GM12878 (cell line): ENCODE measurements around the gene GNG13. TPM values are rescaled to one million over a fixed set of nuclear protein-coding genes. Genes with fewer than 3 reads are reported as not detected.

Source experiments
- ATAC-seq: fragments of 200-7000 bp; cut with Tn5 transposase; 3 replicates; pipeline ENCODE4 v1.9.1; 2020; ENCODE audit warnings: mild to moderate bottlenecking, moderate library complexity
- BruUV-seq: library from RNA; stranded (reverse); fragments of 400-500 nt; replicated peaks from 2 replicates; lab custom pipeline; 2021; lab: Mats Ljungman, UMichigan
- CTCF ChIA-PET: fragments of 300-600 bp; sonication (Branson Sonifier 250); formaldehyde crosslinking; extraction: SDS; loops from one replicate; lab custom pipeline; 2021; ENCODE audit warnings: inconsistent platforms; lab: Yijun Ruan, JAX
- POLR2A ChIA-PET: fragments of 350-600 bp; formaldehyde crosslinking; extraction: SDS; loops from one replicate; lab custom pipeline; 2021; ENCODE audit warnings: inconsistent platforms; lab: Charles Lee
- RAD21 ChIA-PET: fragments of 300-600 bp; sonication (Branson Sonifier 250); formaldehyde crosslinking; loops from one replicate; lab custom pipeline; 2023; ENCODE audit warnings: antibody characterized with exemption; ENCODE audit not compliant: unreplicated experiment; lab: Charles Lee
- SMC1A ChIA-PET: fragments of 300-600 bp; sonication (Branson Sonifier 250); formaldehyde crosslinking; loops from one replicate; lab custom pipeline; 2023; ENCODE audit not compliant: unreplicated experiment, uncharacterized antibody; lab: Charles Lee
- DNase-seq: peaks from one replicate; pipeline ENCODE4 v3.0.0-alpha.2; 2011; ENCODE audit warnings: low read depth, low spot score
- FAIRE-seq: peaks from 3 replicates; lab custom pipeline; 2011; peaks lifted over from hg19 to GRCh38; lab: Jason Lieb, UNC
- H2AFZ ChIP-seq: 2 replicates; pipeline ENCODE4 v1.6.0; 2011; ENCODE audit warnings: low read depth, low read length, control low read depth; ENCODE audit not compliant: control insufficient read depth
- H3K27ac ChIP-seq: 2 replicates; pipeline ENCODE4 v1.5.1; 2011; ENCODE audit warnings: control low read depth; ENCODE audit not compliant: control insufficient read depth, insufficient read depth
- H3K27me3 ChIP-seq, 2 experiments: replicated peaks in 1 of 2; 2 replicates each; pipeline versions ENCODE4 v1.6.0 to v1.6.1; 2011; ENCODE audit warnings: low read length in 1 of 2; ENCODE audit not compliant: control insufficient read depth in 2 of 2, insufficient read depth in 2 of 2
- H3K36me3 ChIP-seq, 2 experiments: 2 replicates each; pipeline ENCODE4 v1.5.1; 2011; ENCODE audit warnings: low read length in 1 of 2; ENCODE audit not compliant: control insufficient read depth in 2 of 2, insufficient read depth in 2 of 2
- H3K4me1 ChIP-seq: 2 replicates; pipeline ENCODE4 v1.6.1; 2011; ENCODE audit warnings: mild to moderate bottlenecking, low read length, moderate library complexity, mixed read lengths; ENCODE audit not compliant: control insufficient read depth, insufficient read depth
- H3K4me2 ChIP-seq: 2 replicates; pipeline ENCODE4 v1.6.0; 2011; ENCODE audit warnings: control low read depth; ENCODE audit not compliant: control insufficient read depth, insufficient read depth
- H3K4me3 ChIP-seq: fragments of 200-600 bp; sonication (generic); 2 replicates; pipeline ENCODE4 v1.5.1; 2016
- H3K79me2 ChIP-seq: 2 replicates; pipeline ENCODE4 v1.6.0; 2011; ENCODE audit warnings: low read length; ENCODE audit not compliant: control insufficient read depth, insufficient read depth
- H3K9ac ChIP-seq: 2 replicates; pipeline ENCODE4 v1.8.0; 2011; ENCODE audit warnings: low read length, control low read depth, mixed read lengths; ENCODE audit not compliant: control insufficient read depth, insufficient read depth
- H3K9me3 ChIP-seq: replicated peaks from 3 replicates; pipeline ENCODE4 v1.5.1; 2011; ENCODE audit warnings: mild to moderate bottlenecking, low read length; ENCODE audit not compliant: control insufficient read depth, insufficient read depth
- H4K20me1 ChIP-seq: 2 replicates; pipeline ENCODE4 v1.6.0; 2011; ENCODE audit not compliant: control insufficient read depth, insufficient read depth
- ATF3 ChIP-seq: IDR thresholded peaks from 2 replicates; pipeline ENCODE4 v1.6.1; 2011; ENCODE audit warnings: low read depth, mild to moderate bottlenecking, low read length, moderate library complexity, borderline replicate concordance; ENCODE audit errors: extremely low read depth
- BRCA1 ChIP-seq: IDR thresholded peaks from 2 replicates; pipeline ENCODE4 v1.6.1; 2011; ENCODE audit warnings: low read depth, low read length, improper control_type of control experiment
- CUX1 ChIP-seq: IDR thresholded peaks from 2 replicates; pipeline ENCODE4 v1.6.1; 2012; ENCODE audit warnings: improper control_type of control experiment, low read depth, low read length; ENCODE audit not compliant: insufficient replicate concordance
- GATAD2B ChIP-seq: fragments of 450-650 bp; conservative IDR thresholded peaks from 2 replicates; pipeline ENCODE4 v1.6.1; 2017; ENCODE audit warnings: low read depth, mild to moderate bottlenecking, moderate library complexity
- MAX ChIP-seq: IDR thresholded peaks from 2 replicates; pipeline ENCODE4 v1.6.1; 2012; ENCODE audit warnings: low read depth, low read length, improper control_type of control experiment
- PAX5 ChIP-seq: IDR thresholded peaks from 2 replicates; pipeline ENCODE4 v1.6.1; 2011; ENCODE audit warnings: low read depth, low read length, borderline replicate concordance
- POLR2AphosphoS5 ChIP-seq: IDR thresholded peaks from 2 replicates; pipeline ENCODE4 v1.6.1; 2011; ENCODE audit warnings: mild to moderate bottlenecking, low read length, inconsistent platforms
- SUPT20H ChIP-seq: IDR thresholded peaks from 2 replicates; pipeline ENCODE4 v1.6.1; 2011; ENCODE audit warnings: low read depth, mild to moderate bottlenecking, low read length, moderate library complexity, borderline replicate concordance; ENCODE audit not compliant: control insufficient read depth
- SUZ12 ChIP-seq: fragments of 200-600 bp; sonication (generic); IDR thresholded peaks from one replicate; pipeline ENCODE4 v1.6.1; 2018; ENCODE audit warnings: antibody characterized with exemption, mild to moderate bottlenecking; ENCODE audit not compliant: unreplicated experiment
- ZNF217 ChIP-seq: fragments of 450-650 bp; IDR thresholded peaks from 2 replicates; pipeline ENCODE4 v1.6.1; 2017; ENCODE audit warnings: antibody characterized with exemption, mild to moderate bottlenecking
- ZNF592 ChIP-seq: fragments of 450-650 bp; IDR thresholded peaks from 2 replicates; pipeline ENCODE4 v1.6.1; 2017; ENCODE audit warnings: mild to moderate bottlenecking, moderate library complexity
- WGBS: methylation state at CpG from one replicate; pipeline ENCODE4 v1.1.6; 2016; ENCODE audit warnings: low lambda C conversion rate; ENCODE audit not compliant: insufficient replicate concordance, insufficient coverage; ENCODE audit errors: missing lambda C conversion rate; 5-methylcytosine and 5-hydroxymethylcytosine counted together
- in situ Hi-C: fragments of 300-500 bp; cut with MboI; formaldehyde crosslinking; loops from 9 replicates; pipeline ENCODE4 v1.14.3; 2018; ENCODE audit warnings: mixed read lengths
- intact Hi-C: fragments of 100-400 bp; cut with micrococcal nuclease; formaldehyde crosslinking; loops from one replicate; pipeline ENCODE4 v1.14.2; 2022; ENCODE audit not compliant: unreplicated experiment
- polyA plus RNA-seq, 11 experiments: library from polyadenylated mRNA; depleted of rRNA in 4 of 11; unstranded in 6 of 11; stranded (reverse) in 5 of 11; fragments of >200 nt; fragmentation: Nextera tagmentation in 4 of 11; fragmentation: Illumina TruSeq in 1 of 11; extraction: Ambion mirVana in 4 of 11; extraction: Trizol in 1 of 11; gene quantifications; 1 replicate in 1 of 11; 2 replicates in 10 of 11; pipeline versions ENCODE4 v1.2.1 to v1.2.3, GENCODE V29; 2011 to 2016; ENCODE audit warnings: inconsistent platforms in 2 of 11, missing spikeins in 2 of 11, low read depth in 1 of 11
- total RNA-seq, 4 experiments: library from RNA; depleted of rRNA in 3 of 4; stranded (reverse); fragments of >200 nt in 3 of 4; fragmentation: Illumina TruSeq in 1 of 4; extraction: Trizol in 1 of 4; gene quantifications; 2 replicates each; pipeline versions ENCODE4 v1.2.1 to v1.2.3, GENCODE V29; 2013 to 2021

Gene GNG13
- total and polyA plus RNA-seq, 10 of the 15 experiments (the other 5 are each of a cell fraction or from before 2014, with no cell fraction given) = not detected

GRCh38 chr16:828891-829290, 28.4 kb upstream of the GNG13 start:
- RAD21 ChIA-PET = no interaction called here
- no peak for FAIRE-seq
- in situ Hi-C loops = no loop called here

More at GRCh38 chr16:828891-829290, 28.4 kb upstream of the GNG13 start:
- no peak for TF ChIP-seq ZNF217
- no peak for TF ChIP-seq PAX5
- TF ChIP-seq MAX = no peak
- TF ChIP-seq ATF3 = no peak
- TF ChIP-seq SUPT20H = no peak
- no peak for TF ChIP-seq ZNF592
- no peak for TF ChIP-seq BRCA1
- no peak for TF ChIP-seq GATAD2B
- TF ChIP-seq SUZ12 = no peak
- TF ChIP-seq POLR2AphosphoS5 = no peak
- no peak for TF ChIP-seq CUX1
- ChIA-PET SMC1A (no interaction called here), POLR2A (interaction anchor here (0.5 kb wide), 1 partner anchor 14 kb away, joined by 3 read pairs; no protein-coding TSS in a partner anchor), CTCF (no interaction called here)
- H3K4me1 ChIP-seq = no peaks in the 10 kb centered on the region
- no peak overlapping the region for H3K27ac ChIP-seq
- BruUV-seq = no TSS peak
- 20% methylated on average over 17 of the region's 17 CpGs for WGBS
- no peak overlapping the region for H2AFZ ChIP-seq
- no peaks in the 10 kb centered on the region for H3K36me3 ChIP-seq
- H3K9ac ChIP-seq = no peak overlapping the region
- intact Hi-C loops = no loop called here
- no peaks in the 10 kb centered on the region for H3K27me3 ChIP-seq
- H3K4me3 ChIP-seq = no peak overlapping the region
- no peaks in the 10 kb centered on the region for H3K79me2 ChIP-seq
- no peak overlapping the region for H3K4me2 ChIP-seq
- H3K9me3 ChIP-seq = no peaks in the 10 kb centered on the region; the same call in 2 of the 3 replicates
- H4K20me1 ChIP-seq = no peaks in the 10 kb centered on the region
- ATAC-seq (no peak), DNase-seq (no peak)
